H1 (cell line): ENCODE data around the gene LEKR1. TPM values are rescaled to one million over a fixed set of nuclear protein-coding genes. Genes with fewer than 3 reads are reported as not detected.

Experiments
- CBX8 ChIP-seq: fragments of 300-800, 300-1000 bp; sonication (generic); IDR thresholded peaks from 2 replicates; pipeline ENCODE4 v1.7.1; 2016; ENCODE audit warnings: low read depth, low read length, borderline replicate concordance
- EZH2 ChIP-seq: fragments of 200-600 bp; sonication (generic); IDR thresholded peaks from 2 replicates; pipeline ENCODE4 v1.7.1; 2012; ENCODE audit warnings: low read depth, mild to moderate bottlenecking, moderate library complexity, low read length, inconsistent platforms; ENCODE audit not compliant: severe bottlenecking
- RXRA ChIP-seq: IDR thresholded peaks from 2 replicates; pipeline ENCODE4 v1.6.1; 2011; ENCODE audit warnings: low read depth, mild to moderate bottlenecking, low read length, moderate library complexity; ENCODE audit not compliant: insufficient read depth
- SIN3A ChIP-seq, 2 experiments: IDR thresholded peaks in 1 of 2; conservative IDR thresholded peaks in 1 of 2; 2 replicates each; pipeline ENCODE4 v1.6.1; 2011 to 2012; ENCODE audit warnings: low read length in 2 of 2, improper control_type of control experiment in 1 of 2, low read depth in 1 of 2, mild to moderate bottlenecking in 1 of 2
- TAF7 ChIP-seq: optimal IDR thresholded peaks from 2 replicates; pipeline ENCODE3; 2011; ENCODE audit warnings: low read depth, mild to moderate bottlenecking, inconsistent platforms, low read length, moderate library complexity, borderline replicate concordance
- TBP ChIP-seq: IDR thresholded peaks from 2 replicates; pipeline ENCODE4 v1.6.1; 2011; ENCODE audit warnings: low read depth, low read length, improper control_type of control experiment
- YY1 ChIP-seq: IDR thresholded peaks from 2 replicates; pipeline ENCODE4 v1.6.1; 2011; ENCODE audit warnings: low read depth, mild to moderate bottlenecking, low read length
- ZNF274 ChIP-seq: IDR thresholded peaks from 2 replicates; pipeline ENCODE4 v1.7.0; 2012; ENCODE audit warnings: low read length, borderline replicate concordance; ENCODE audit errors: extremely low read depth
- polyA plus RNA-seq, 7 experiments: library from polyadenylated mRNA; depleted of rRNA in 3 of 7; stranded (reverse) in 5 of 7; unstranded in 2 of 7; fragments of >200 nt in 5 of 7; fragments of 200-250 nt in 2 of 7; gene quantifications; 1 replicate in 5 of 7; 2 replicates in 1 of 7; 4 replicates in 1 of 7; pipeline versions ENCODE4 v1.2.1 to v1.2.3, GENCODE V29; 2011 to 2013; ENCODE audit warnings: missing spikeins in 2 of 7, mixed read lengths in 2 of 7
- total RNA-seq: library from RNA; stranded (reverse); fragmentation: NEBNext Ultra II Directional; extraction: Animal tissue kit (Norgen Biotek cat#: 25700); gene quantifications from 2 replicates; pipeline ENCODE4 v1.2.1, GENCODE V29; 2021
- TF ChIP-seq, protein P1 (sequence below): fragments of 300-600 bp; sonication (generic); IDR thresholded peaks from 2 replicates; pipeline ENCODE4 v1.7.1; 2012; ENCODE audit warnings: low read length, moderate library complexity, mild to moderate bottlenecking, inconsistent platforms; ENCODE audit not compliant: insufficient replicate concordance

Gene LEKR1
- total and polyA plus RNA-seq, 2 of the 8 experiments (the other 6 are each of a cell fraction or from before 2014, with no cell fraction given) = 0.08 TPM; not detected in 1

DNA sequence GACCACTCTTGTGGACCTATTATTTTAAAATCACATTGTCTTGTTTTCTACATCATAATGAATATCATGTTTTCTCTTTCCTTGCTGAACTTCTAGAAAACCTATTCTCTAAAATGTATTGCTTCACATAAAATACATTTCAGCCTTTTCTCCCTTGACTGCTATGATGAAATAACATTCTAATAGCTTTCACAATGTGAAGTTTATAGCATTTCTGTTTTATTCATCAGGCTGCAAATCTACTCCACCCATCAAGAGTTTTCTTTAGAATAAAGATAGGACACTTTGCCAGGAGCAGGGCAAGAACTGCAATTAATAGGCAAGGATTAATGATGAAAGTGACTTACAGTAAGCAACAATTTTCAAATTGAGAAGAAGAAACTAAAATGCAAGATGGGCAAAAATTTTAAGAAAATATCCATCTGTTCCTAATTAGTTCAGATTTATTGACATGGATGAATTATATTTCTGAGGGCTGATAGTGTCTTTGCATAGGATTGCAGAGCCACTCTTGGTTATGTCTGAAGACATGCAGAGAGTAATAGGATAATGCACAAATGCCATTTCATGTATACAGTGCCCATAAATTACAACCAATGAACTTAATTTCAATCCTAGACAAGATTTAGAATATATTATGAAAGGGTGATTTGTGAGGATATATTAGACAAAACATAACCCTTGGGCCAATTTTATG lies 21.7 kb downstream of the LEKR1 start (continued):
- TF ChIP-seq, protein P1, sequence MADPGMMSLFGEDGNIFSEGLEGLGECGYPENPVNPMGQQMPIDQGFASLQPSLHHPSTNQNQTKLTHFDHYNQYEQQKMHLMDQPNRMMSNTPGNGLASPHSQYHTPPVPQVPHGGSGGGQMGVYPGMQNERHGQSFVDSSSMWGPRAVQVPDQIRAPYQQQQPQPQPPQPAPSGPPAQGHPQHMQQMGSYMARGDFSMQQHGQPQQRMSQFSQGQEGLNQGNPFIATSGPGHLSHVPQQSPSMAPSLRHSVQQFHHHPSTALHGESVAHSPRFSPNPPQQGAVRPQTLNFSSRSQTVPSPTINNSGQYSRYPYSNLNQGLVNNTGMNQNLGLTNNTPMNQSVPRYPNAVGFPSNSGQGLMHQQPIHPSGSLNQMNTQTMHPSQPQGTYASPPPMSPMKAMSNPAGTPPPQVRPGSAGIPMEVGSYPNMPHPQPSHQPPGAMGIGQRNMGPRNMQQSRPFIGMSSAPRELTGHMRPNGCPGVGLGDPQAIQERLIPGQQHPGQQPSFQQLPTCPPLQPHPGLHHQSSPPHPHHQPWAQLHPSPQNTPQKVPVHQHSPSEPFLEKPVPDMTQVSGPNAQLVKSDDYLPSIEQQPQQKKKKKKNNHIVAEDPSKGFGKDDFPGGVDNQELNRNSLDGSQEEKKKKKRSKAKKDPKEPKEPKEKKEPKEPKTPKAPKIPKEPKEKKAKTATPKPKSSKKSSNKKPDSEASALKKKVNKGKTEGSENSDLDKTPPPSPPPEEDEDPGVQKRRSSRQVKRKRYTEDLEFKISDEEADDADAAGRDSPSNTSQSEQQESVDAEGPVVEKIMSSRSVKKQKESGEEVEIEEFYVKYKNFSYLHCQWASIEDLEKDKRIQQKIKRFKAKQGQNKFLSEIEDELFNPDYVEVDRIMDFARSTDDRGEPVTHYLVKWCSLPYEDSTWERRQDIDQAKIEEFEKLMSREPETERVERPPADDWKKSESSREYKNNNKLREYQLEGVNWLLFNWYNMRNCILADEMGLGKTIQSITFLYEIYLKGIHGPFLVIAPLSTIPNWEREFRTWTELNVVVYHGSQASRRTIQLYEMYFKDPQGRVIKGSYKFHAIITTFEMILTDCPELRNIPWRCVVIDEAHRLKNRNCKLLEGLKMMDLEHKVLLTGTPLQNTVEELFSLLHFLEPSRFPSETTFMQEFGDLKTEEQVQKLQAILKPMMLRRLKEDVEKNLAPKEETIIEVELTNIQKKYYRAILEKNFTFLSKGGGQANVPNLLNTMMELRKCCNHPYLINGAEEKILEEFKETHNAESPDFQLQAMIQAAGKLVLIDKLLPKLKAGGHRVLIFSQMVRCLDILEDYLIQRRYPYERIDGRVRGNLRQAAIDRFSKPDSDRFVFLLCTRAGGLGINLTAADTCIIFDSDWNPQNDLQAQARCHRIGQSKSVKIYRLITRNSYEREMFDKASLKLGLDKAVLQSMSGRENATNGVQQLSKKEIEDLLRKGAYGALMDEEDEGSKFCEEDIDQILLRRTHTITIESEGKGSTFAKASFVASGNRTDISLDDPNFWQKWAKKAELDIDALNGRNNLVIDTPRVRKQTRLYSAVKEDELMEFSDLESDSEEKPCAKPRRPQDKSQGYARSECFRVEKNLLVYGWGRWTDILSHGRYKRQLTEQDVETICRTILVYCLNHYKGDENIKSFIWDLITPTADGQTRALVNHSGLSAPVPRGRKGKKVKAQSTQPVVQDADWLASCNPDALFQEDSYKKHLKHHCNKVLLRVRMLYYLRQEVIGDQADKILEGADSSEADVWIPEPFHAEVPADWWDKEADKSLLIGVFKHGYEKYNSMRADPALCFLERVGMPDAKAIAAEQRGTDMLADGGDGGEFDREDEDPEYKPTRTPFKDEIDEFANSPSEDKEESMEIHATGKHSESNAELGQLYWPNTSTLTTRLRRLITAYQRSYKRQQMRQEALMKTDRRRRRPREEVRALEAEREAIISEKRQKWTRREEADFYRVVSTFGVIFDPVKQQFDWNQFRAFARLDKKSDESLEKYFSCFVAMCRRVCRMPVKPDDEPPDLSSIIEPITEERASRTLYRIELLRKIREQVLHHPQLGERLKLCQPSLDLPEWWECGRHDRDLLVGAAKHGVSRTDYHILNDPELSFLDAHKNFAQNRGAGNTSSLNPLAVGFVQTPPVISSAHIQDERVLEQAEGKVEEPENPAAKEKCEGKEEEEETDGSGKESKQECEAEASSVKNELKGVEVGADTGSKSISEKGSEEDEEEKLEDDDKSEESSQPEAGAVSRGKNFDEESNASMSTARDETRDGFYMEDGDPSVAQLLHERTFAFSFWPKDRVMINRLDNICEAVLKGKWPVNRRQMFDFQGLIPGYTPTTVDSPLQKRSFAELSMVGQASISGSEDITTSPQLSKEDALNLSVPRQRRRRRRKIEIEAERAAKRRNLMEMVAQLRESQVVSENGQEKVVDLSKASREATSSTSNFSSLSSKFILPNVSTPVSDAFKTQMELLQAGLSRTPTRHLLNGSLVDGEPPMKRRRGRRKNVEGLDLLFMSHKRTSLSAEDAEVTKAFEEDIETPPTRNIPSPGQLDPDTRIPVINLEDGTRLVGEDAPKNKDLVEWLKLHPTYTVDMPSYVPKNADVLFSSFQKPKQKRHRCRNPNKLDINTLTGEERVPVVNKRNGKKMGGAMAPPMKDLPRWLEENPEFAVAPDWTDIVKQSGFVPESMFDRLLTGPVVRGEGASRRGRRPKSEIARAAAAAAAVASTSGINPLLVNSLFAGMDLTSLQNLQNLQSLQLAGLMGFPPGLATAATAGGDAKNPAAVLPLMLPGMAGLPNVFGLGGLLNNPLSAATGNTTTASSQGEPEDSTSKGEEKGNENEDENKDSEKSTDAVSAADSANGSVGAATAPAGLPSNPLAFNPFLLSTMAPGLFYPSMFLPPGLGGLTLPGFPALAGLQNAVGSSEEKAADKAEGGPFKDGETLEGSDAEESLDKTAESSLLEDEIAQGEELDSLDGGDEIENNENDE = no peak
- TF ChIP-seq TBP (no peak), CBX8 (no peak), TAF7 (no peak), EZH2 (no peak), ZNF274 (no peak), YY1 (no peak), SIN3A (conservative IDR thresholded peaks at IDR 0.05 in 1 of 2, IDR thresholded peaks at IDR 0.05 in 1 of 2; ENCODE audit: low read depth in 1 of 2, low read length in 2 of 2) (no peak), RXRA (no peak)
